Nephron (organoid): ENCODE results near the gene PRPS1.

Experiments
- H3K27ac Mint-ChIP-seq, 3 experiments: 2 replicates each; pipeline ENCODE4 v1.8.0; 2020; ENCODE audit warnings: mixed read lengths in 3 of 3, mild to moderate bottlenecking in 2 of 3, moderate library complexity in 1 of 3
- H3K27me3 Mint-ChIP-seq: 2 replicates; pipeline ENCODE4 v1.8.0; 2021; ENCODE audit warnings: low read depth, mild to moderate bottlenecking, moderate library complexity, mixed read lengths
- H3K36me3 Mint-ChIP-seq: 2 replicates; pipeline ENCODE4 v1.8.0; 2020; ENCODE audit warnings: low read depth, mixed read lengths
- H3K4me1 Mint-ChIP-seq: 2 replicates; pipeline ENCODE4 v1.8.0; 2020; ENCODE audit warnings: mixed read lengths
- H3K4me3 Mint-ChIP-seq, 3 experiments: 2 replicates each; pipeline ENCODE4 v1.8.0; 2020; ENCODE audit warnings: mild to moderate bottlenecking in 3 of 3, mixed read lengths in 3 of 3, moderate library complexity in 2 of 3
- H3K9me3 Mint-ChIP-seq: 2 replicates; pipeline ENCODE4 v1.8.0; 2020; ENCODE audit warnings: mixed read lengths
- TF ChIP-seq, protein P1 (sequence below), 3 experiments: fragments of 200-600 bp; sonication (generic); IDR thresholded peaks; one replicate each; pipeline ENCODE4 v1.5.0; 2021; ENCODE audit warnings: antibody characterized with exemption in 3 of 3; ENCODE audit not compliant: unreplicated experiment in 3 of 3

PRPS1 gene

DNA sequence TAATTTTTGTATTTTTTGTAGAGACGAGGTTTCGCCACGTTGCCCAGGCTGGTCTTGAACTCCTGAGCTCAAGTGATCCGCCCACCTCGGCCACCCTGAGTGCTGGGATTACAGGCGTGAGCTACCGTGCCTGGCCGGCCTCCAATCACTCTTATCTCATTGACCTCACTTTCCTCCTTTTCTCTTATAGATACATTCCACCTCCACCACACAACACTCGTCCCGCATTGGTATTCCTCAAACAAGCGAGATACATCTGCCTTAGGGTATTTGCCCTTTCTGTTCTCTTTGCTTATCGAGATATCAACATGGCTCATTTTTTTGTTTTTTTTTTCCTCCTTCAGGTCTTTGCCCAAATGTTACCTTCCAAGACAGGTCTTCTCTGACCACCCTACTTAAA is 1.8 kb upstream of the PRPS1 start:
- H3K9me3 Mint-ChIP-seq, result peaks cover 18% of the 10 kb centered on the region
- H3K4me1 Mint-ChIP-seq, result peaks cover 18% of the 10 kb centered on the region
- no peak overlapping the region for H3K4me3 Mint-ChIP-seq
- H3K36me3 Mint-ChIP-seq, result no peaks in the 10 kb centered on the region
- no peak overlapping the region for H3K27ac Mint-ChIP-seq
- TF ChIP-seq, protein P1, sequence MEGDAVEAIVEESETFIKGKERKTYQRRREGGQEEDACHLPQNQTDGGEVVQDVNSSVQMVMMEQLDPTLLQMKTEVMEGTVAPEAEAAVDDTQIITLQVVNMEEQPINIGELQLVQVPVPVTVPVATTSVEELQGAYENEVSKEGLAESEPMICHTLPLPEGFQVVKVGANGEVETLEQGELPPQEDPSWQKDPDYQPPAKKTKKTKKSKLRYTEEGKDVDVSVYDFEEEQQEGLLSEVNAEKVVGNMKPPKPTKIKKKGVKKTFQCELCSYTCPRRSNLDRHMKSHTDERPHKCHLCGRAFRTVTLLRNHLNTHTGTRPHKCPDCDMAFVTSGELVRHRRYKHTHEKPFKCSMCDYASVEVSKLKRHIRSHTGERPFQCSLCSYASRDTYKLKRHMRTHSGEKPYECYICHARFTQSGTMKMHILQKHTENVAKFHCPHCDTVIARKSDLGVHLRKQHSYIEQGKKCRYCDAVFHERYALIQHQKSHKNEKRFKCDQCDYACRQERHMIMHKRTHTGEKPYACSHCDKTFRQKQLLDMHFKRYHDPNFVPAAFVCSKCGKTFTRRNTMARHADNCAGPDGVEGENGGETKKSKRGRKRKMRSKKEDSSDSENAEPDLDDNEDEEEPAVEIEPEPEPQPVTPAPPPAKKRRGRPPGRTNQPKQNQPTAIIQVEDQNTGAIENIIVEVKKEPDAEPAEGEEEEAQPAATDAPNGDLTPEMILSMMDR (IDR thresholded peaks at IDR 0.05; ENCODE audit: unreplicated experiment in 3 of 3), result no peak
- no peaks in the 10 kb centered on the region for H3K27me3 Mint-ChIP-seq

DNA sequence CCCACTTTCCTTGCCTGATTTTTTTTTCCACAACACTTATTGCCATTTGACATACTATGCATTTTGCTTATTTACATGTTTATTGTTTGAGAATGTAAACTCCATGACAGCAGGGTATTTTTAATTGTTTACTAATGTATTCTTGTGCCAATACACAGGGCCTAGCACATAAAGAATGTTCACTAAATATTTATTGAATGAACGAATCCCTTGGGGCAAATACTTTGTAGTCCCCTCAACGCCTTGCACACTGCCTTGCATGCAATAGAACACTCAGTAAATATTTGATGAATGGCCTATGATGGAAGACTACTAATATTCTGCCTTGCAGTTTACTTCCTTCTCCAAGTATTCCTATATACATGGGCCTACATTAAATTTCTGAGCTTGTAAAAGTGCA is 1.4 kb upstream of the PRPS1 start:
- Mint-ChIP-seq H3K4me3 (no peak overlapping the region), H3K9me3 (peaks cover 18% of the 10 kb centered on the region), H3K27me3 (no peaks in the 10 kb centered on the region), H3K4me1 (peaks cover 18% of the 10 kb centered on the region), H3K27ac (no peak overlapping the region), H3K36me3 (no peaks in the 10 kb centered on the region)
- TF ChIP-seq, protein P1 (IDR thresholded peaks at IDR 0.05; ENCODE audit: unreplicated experiment in 3 of 3), result no peak

DNA sequence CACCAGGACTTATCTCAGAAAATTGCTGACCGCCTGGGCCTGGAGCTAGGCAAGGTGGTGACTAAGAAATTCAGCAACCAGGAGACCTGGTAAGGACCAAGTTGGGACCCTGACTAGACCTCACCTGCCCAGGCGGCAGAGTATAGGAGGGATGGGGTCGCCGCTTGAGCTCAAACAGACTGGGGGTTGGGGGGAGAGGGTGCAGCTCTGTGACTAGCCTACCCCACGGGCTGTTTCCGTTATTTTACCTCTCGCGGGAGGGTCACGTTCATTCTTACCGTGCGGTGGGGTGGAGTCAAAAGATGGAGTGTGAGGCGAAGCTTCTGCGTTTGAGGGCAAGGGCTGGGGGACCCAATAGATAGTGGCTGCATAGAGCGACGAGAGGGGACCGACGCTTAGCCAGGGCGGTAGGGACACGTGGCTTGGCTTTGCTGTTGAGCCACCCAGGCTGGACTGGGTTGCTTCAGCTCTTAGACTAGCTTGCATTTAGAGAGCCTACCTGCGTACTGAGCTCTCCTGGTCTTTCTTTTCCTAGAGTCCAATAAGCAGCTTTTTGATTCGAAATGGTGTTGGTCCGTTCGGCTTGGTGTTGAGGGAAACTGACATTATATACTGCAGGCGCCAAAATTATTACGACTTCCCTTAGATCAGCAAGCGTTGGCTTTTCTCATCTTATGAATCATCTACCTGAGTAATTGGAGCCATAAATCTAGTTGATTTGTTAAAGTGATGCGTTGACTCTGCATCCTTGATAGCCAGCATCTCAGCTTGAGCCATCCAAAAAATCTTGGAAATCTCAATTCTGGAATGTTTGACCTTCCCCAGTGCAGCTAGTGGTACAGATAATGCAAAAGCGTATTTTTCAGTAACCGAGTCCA is 591 bp downstream of the PRPS1 start:
- no peaks in the 10 kb centered on the region for H3K27me3 Mint-ChIP-seq
- peaks cover 18% of the 10 kb centered on the region for H3K4me1 Mint-ChIP-seq
- peak overlapping the region; percentile 60 to 67 (median 63) for H3K27ac Mint-ChIP-seq
- H3K9me3 Mint-ChIP-seq, result peaks cover 13% of the 10 kb centered on the region
- no peaks in the 10 kb centered on the region for H3K36me3 Mint-ChIP-seq
- TF ChIP-seq, protein P1 (IDR thresholded peaks at IDR 0.05; ENCODE audit: unreplicated experiment in 3 of 3), result no peak
- H3K4me3 Mint-ChIP-seq, result peak overlapping the region; percentile 97 to 98 (median 98)

DNA sequence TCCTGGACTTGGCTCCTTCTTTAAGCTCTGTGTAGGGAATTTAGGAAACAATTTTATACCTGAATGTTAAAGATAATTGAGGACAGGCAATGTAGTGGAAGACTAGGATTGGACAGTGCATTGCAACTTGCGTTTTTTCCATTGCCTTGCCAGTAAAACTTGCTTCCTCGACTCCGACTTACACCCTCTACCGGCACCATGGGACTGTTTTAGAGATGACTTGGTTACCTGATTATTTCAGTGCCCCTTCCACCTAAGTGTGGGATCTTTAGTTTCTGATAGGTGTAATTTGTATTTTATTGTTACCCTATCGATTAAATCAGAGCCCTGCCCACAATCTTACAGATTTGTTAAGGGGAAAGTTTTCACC is 1.2 kb downstream of the PRPS1 start:
- Mint-ChIP-seq H3K9me3 (peaks cover 9% of the 10 kb centered on the region), H3K27ac (peak overlapping the region; percentile 58 to 67 (median 60)), H3K4me1 (peaks cover 18% of the 10 kb centered on the region), H3K27me3 (no peaks in the 10 kb centered on the region), H3K36me3 (no peaks in the 10 kb centered on the region), H3K4me3 (peak overlapping the region; percentile 97 to 98 (median 98))
- TF ChIP-seq, protein P1 (IDR thresholded peaks at IDR 0.05; ENCODE audit: unreplicated experiment in 3 of 3), result peak; percentile 12 to 33 (median 27)

DNA sequence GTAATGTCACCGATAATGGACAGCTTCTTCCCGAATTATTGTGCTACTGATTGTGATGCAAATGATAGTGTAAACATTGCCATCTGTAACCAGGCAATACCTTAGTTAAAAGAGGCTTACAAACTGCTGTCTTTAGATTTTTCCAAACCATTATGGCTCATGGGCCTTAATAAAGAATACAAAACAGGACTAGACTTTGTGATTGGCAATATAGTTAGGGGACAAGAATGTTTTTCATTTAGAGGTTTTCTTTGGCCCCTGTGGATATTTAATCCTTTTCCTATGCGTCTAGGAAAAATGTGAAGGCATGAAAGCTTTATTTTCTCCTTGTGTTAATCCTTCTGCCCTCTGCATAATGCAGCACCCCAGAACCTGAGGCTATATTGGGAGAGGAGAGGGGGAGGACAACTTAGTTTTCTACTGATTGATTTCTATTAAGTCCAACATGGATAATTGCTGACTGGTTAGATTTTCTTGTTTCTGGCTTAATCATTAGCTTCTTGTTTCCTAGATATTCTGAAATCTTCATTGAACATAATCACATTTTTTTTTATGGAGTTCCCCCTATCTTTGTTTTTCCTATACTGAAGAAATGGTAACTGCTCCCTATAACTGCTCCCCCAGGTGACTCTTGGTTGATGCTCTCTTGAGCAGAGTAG is 1.9 kb downstream of the PRPS1 start:
- Mint-ChIP-seq H3K4me1 (peaks cover 18% of the 10 kb centered on the region), H3K4me3 (peak overlapping the region; percentile 97 to 98 (median 98)), H3K27me3 (no peaks in the 10 kb centered on the region), H3K36me3 (no peaks in the 10 kb centered on the region), H3K27ac (no peak overlapping the region), H3K9me3 (peaks cover 5% of the 10 kb centered on the region)
- TF ChIP-seq, protein P1 (IDR thresholded peaks at IDR 0.05; ENCODE audit: unreplicated experiment in 3 of 3), result no peak
